ENCODE measurements around the gene HLA-DRA.

The HLA-DRA gene

DNA sequence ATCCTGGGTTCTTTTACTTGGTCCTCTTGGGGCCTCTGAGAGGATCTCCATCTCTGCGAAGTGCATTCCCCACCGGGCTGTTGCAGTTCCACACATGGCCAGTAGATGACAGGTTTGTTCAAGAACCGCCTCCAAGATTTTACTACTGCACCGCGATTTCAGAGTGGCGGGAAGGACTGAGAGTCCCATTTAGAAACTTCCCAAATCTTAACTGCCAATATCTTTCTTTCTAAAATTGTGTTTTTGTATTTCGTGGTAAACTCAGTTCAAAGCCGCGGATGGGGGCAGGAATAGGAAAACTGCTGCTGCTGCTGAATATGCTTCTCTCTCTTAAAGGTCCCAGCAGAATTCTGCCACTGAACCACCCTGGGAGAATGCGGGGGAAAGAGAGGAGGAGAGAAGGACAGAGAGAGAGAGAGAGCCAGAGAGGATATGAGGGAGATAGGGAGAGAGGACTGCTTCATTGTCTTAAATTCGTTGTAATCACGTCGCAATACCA is 24.1 kb upstream of the HLA-DRA start (continued):
- TF ChIP-seq, protein P1, sequence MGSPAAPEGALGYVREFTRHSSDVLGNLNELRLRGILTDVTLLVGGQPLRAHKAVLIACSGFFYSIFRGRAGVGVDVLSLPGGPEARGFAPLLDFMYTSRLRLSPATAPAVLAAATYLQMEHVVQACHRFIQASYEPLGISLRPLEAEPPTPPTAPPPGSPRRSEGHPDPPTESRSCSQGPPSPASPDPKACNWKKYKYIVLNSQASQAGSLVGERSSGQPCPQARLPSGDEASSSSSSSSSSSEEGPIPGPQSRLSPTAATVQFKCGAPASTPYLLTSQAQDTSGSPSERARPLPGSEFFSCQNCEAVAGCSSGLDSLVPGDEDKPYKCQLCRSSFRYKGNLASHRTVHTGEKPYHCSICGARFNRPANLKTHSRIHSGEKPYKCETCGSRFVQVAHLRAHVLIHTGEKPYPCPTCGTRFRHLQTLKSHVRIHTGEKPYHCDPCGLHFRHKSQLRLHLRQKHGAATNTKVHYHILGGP (tag by site-specific recombination; IDR thresholded peaks at IDR 0.05), result no peak
- TF ChIP-seq ZNF555 (tag by site-specific recombination; conservative IDR thresholded peaks at IDR 0.05), result no peak
- no peak for TF ChIP-seq ZBTB48 (tag by site-specific recombination; IDR thresholded peaks at IDR 0.05)
- no peak for TF ChIP-seq ZNF184 (tag by site-specific recombination; IDR thresholded peaks at IDR 0.05)
- TF ChIP-seq ZNF791 (tag by site-specific recombination; IDR thresholded peaks at IDR 0.05), result no peak
- TF ChIP-seq ZNF302 (tag by site-specific recombination; IDR thresholded peaks at IDR 0.05; ENCODE audit: low read depth), result no peak
- no peak for TF ChIP-seq OVOL3 (tag by site-specific recombination; IDR thresholded peaks at IDR 0.05)
- TF ChIP-seq ZNF707 (tag by site-specific recombination; IDR thresholded peaks at IDR 0.05), result no peak

DNA sequence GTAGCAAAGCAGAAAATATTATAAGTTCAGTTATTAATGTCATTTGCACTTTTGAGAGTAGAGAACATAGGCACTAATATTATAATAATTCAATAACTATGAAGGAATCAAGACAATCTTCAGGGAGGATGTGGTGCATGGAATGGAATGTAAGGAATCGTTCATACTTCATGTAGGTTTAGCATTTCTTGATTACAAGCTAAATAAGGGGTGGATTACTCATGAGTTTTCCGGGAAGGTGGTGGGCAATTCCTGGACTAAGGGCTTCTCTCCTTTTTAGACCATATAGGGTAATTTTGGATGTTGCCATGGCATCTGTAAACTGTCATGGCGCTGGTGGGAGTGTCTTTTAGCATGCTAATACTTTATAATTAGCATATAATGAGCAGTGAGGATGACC is 23.7 kb upstream of the HLA-DRA start:
- Histone ChIP-seq H3K9me3 (ENCODE audit: control insufficient read depth, insufficient read depth, low read depth, low read length) (no peaks in the 10 kb centered on the region), H3K4me3 (ENCODE audit: low read depth, low read length) (no peak overlapping the region), H3K36me3 (ENCODE audit: control insufficient read depth in 2 of 2, insufficient read depth in 1 of 2, low read length in 2 of 2) (no peaks in the 10 kb centered on the region), H3K27ac (ENCODE audit: extremely low read depth, low read depth, low read length) (no peak overlapping the region), H3K4me1 (ENCODE audit: control insufficient read depth, insufficient read depth, low read length) (no peaks in the 10 kb centered on the region)
- POLR2A ChIA-PET, result no interaction called here
- TF ChIP-seq YY2 (tag by site-specific recombination; IDR thresholded peaks at IDR 0.05) (no peak), GFI1B (tag by site-specific recombination; IDR thresholded peaks at IDR 0.05) (no peak), ZNF571 (tag by site-specific recombination; IDR thresholded peaks at IDR 0.05) (no peak), ZNF621 (tag by site-specific recombination; IDR thresholded peaks at IDR 0.05) (no peak), TCF7L2 (IDR thresholded peaks at IDR 0.05; ENCODE audit: borderline replicate concordance, low read depth, low read length) (no peak), ZXDB (tag by site-specific recombination; IDR thresholded peaks at IDR 0.05) (no peak), ZNF600 (tag by site-specific recombination; IDR thresholded peaks at IDR 0.05) (no peak), SALL2 (tag by site-specific recombination; IDR thresholded peaks at IDR 0.05; ENCODE audit: borderline replicate concordance) (no peak), ZNF426 (tag by site-specific recombination; IDR thresholded peaks at IDR 0.05) (no peak), ZNF16 (tag by site-specific recombination; IDR thresholded peaks at IDR 0.05; ENCODE audit: low read depth) (no peak), HOXC10 (CRISPR knock-in tag; IDR thresholded peaks at IDR 0.05) (no peak), GLIS1 (tag by site-specific recombination; IDR thresholded peaks at IDR 0.05) (no peak), ZNF843 (tag by site-specific recombination; IDR thresholded peaks at IDR 0.05) (no peak)
- TF ChIP-seq, protein P2, sequence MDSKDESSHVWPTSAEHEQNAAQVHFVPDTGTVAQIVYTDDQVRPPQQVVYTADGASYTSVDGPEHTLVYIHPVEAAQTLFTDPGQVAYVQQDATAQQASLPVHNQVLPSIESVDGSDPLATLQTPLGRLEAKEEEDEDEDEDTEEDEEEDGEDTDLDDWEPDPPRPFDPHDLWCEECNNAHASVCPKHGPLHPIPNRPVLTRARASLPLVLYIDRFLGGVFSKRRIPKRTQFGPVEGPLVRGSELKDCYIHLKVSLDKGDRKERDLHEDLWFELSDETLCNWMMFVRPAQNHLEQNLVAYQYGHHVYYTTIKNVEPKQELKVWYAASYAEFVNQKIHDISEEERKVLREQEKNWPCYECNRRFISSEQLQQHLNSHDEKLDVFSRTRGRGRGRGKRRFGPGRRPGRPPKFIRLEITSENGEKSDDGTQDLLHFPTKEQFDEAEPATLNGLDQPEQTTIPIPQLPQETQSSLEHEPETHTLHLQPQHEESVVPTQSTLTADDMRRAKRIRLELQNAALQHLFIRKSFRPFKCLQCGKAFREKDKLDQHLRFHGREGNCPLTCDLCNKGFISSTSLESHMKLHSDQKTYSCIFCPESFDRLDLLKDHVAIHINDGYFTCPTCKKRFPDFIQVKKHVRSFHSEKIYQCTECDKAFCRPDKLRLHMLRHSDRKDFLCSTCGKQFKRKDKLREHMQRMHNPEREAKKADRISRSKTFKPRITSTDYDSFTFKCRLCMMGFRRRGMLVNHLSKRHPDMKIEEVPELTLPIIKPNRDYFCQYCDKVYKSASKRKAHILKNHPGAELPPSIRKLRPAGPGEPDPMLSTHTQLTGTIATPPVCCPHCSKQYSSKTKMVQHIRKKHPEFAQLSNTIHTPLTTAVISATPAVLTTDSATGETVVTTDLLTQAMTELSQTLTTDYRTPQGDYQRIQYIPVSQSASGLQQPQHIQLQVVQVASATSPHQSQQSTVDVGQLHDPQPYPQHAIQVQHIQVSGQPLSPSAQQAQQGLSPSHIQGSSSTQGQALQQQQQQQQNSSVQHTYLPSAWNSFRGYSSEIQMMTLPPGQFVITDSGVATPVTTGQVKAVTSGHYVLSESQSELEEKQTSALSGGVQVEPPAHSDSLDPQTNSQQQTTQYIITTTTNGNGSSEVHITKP (tag by site-specific recombination; IDR thresholded peaks at IDR 0.05), result no peak
- TF ChIP-seq, protein P3, sequence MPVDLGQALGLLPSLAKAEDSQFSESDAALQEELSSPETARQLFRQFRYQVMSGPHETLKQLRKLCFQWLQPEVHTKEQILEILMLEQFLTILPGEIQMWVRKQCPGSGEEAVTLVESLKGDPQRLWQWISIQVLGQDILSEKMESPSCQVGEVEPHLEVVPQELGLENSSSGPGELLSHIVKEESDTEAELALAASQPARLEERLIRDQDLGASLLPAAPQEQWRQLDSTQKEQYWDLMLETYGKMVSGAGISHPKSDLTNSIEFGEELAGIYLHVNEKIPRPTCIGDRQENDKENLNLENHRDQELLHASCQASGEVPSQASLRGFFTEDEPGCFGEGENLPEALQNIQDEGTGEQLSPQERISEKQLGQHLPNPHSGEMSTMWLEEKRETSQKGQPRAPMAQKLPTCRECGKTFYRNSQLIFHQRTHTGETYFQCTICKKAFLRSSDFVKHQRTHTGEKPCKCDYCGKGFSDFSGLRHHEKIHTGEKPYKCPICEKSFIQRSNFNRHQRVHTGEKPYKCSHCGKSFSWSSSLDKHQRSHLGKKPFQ (tag by site-specific recombination; IDR thresholded peaks at IDR 0.05), result no peak
- TF ChIP-seq, protein P1 (tag by site-specific recombination; IDR thresholded peaks at IDR 0.05), result no peak
- TF ChIP-seq, protein P4, sequence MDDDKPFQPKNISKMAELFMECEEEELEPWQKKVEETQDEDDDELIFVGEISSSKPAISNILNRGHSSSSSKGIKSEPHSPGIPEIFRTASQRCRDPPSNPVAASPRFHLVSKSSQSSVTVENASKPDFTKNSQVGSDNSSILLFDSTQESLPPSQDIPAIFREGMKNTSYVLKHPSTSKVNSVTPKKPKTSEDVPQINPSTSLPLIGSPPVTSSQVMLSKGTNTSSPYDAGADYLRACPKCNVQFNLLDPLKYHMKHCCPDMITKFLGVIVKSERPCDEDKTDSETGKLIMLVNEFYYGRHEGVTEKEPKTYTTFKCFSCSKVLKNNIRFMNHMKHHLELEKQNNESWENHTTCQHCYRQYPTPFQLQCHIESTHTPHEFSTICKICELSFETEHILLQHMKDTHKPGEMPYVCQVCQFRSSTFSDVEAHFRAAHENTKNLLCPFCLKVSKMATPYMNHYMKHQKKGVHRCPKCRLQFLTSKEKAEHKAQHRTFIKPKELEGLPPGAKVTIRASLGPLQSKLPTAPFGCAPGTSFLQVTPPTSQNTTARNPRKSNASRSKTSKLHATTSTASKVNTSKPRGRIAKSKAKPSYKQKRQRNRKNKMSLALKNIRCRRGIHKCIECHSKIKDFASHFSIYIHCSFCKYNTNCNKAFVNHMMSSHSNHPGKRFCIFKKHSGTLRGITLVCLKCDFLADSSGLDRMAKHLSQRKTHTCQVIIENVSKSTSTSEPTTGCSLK (tag by site-specific recombination; IDR thresholded peaks at IDR 0.05), result no peak
- CTCF ChIA-PET, result interaction anchor here (0.6 to 11.0 kb wide), 12 partner anchors 9 to 452 kb away, joined by 3 to 179 read pairs (median 4); no protein-coding TSS in a partner anchor
